RWPE1 (cell line): ENCODE results near the gene HOXB6.

Source experiments
- CTCF ChIA-PET: fragments of 350-600 bp; sonication (Branson Sonifier 250); formaldehyde crosslinking; extraction: SDS; loops from one replicate; lab custom pipeline; 2021; lab: Yijun Ruan, JAX
- POLR2A ChIA-PET: fragments of 400-600 bp; formaldehyde crosslinking; extraction: SDS; loops from one replicate; lab custom pipeline; 2020; ENCODE audit warnings: antibody characterized with exemption; ENCODE audit not compliant: low non-redundant PET; lab: Yijun Ruan, JAX
- DNase-seq: peaks from one replicate; pipeline ENCODE4 v3.0.0; 2012; ENCODE audit warnings: low spot score
- H3K27ac ChIP-seq: fragments of 450-650 bp; 2 replicates; pipeline ENCODE4 v1.5.1; 2017
- TF ChIP-seq, protein P1 (sequence below): fragments of 450-650 bp; conservative IDR thresholded peaks from 2 replicates; pipeline ENCODE4 v1.5.1; 2017; ENCODE audit warnings: low read depth, mild to moderate bottlenecking

HOXB6 gene

DNA sequence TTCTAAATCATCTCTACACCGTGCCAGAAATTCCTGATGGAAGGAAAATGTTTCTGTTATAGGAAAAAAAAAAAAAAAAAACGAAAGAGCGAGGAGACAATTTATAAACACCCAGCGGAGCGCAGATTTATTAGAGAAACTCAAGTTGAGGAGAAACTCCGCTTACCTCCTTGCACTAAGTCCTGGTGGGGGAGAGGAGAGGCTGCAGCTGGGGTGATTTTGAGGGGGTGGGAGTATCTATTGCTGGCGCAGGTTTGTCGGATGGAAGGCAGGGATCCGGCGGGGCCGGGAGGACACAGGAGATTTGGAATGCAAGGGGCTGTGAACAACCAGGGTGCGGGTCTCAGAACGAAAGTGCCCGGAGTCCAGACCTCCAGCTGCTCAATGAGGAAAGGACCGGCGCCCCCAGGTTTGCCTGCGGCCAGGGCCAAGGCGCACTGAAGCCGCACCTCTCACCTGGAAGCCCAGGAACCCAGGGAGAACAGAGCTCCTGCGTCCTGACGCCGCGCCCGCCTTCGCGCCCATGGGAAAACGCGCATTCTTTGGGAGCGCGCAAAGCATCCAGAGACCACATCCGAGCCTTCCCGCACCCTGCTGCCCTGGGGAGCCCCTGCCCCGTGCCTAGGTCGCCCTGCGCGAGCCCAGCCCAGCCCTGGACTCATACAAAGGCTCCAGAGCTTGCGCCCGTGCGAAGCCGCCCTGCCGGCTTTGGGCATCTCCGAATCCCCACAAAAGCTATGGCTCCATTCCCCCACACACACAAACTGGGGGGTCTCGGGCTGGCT lies 12.9 kb upstream of the HOXB6 start:
- H3K27ac ChIP-seq = no peak overlapping the region
- CTCF ChIA-PET = interaction anchor here (0.5 to 1.8 kb wide), 23 partner anchors 8 to 592 kb away, joined by 3 to 15 read pairs (median 3); no protein-coding TSS in a partner anchor
- TF ChIP-seq, protein P1, sequence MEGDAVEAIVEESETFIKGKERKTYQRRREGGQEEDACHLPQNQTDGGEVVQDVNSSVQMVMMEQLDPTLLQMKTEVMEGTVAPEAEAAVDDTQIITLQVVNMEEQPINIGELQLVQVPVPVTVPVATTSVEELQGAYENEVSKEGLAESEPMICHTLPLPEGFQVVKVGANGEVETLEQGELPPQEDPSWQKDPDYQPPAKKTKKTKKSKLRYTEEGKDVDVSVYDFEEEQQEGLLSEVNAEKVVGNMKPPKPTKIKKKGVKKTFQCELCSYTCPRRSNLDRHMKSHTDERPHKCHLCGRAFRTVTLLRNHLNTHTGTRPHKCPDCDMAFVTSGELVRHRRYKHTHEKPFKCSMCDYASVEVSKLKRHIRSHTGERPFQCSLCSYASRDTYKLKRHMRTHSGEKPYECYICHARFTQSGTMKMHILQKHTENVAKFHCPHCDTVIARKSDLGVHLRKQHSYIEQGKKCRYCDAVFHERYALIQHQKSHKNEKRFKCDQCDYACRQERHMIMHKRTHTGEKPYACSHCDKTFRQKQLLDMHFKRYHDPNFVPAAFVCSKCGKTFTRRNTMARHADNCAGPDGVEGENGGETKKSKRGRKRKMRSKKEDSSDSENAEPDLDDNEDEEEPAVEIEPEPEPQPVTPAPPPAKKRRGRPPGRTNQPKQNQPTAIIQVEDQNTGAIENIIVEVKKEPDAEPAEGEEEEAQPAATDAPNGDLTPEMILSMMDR = no peak
- POLR2A ChIA-PET = no interaction called here
- DNase-seq = no peak

DNA sequence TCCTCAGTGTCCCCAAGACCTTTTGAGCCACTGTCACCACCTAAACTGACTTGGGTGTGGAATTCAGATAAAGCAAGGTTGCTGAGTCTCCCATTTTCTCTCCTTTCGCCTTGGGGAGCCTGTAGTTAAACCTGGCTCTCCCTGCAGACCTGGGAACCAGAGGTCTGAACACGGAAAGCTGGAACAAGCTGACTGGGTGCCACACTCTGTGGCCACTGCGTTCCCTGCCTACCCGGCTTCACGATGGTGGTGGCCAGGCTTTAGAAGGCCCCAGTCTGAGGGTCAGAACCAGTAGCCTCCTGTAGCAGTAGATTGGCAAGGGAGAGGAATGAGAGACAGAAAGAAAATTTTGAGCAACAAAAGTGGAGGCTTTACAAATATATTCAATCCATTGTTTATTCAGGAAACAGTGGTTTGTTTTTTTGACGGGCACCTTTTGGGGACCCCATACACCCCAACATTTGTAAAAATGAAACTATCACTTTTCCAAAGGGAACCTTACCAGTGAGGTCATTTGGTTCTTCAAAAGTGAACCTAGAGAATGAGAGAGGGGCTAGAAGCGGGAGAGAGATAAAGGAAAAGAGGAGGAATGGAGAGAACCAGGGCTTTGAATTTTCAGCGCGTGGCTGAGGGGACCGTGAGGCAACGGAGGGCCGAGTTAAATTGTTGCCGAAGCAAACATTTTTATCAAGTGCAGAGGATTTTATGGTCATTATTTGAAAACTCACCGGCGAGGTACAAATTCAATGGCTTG lies 12.1 kb upstream of the HOXB6 start:
- TF ChIP-seq, protein P1 = no peak
- H3K27ac ChIP-seq = no peak overlapping the region
- no peak for DNase-seq
- CTCF ChIA-PET = interaction anchor here (0.6 to 1.3 kb wide), 3 partner anchors 50 to 437 kb away, joined by 3 read pairs; no protein-coding TSS in a partner anchor
- POLR2A ChIA-PET = no interaction called here

GRCh38 chr17:48615963-48616716 lies 11.4 kb upstream of the HOXB6 start:
- ChIA-PET POLR2A (no interaction called here), CTCF (interaction anchor here (0.6 to 1.3 kb wide), 3 partner anchors 49 to 436 kb away, joined by 3 read pairs; no protein-coding TSS in a partner anchor)
- H3K27ac ChIP-seq = no peak overlapping the region
- DNase-seq = no peak
- TF ChIP-seq, protein P1 = no peak

- TF ChIP-seq, protein P1 = no peak
- H3K27ac ChIP-seq = no peak within 1 kb of the TSS
Observed at GRCh38 chr17:48615047-48615962, 10.5 kb upstream of the HOXB6 start, which contains the start of gene HOXB8. Gene HOXB8 (minus strand): TSS chr17:48615292. CDS start chr17:48614704, 588 bp downstream.

GRCh38 chr17:48613862-48614694 lies 9.3 kb upstream of the HOXB6 start:
- TF ChIP-seq, protein P1 = no peak
- ChIA-PET POLR2A (no interaction called here), CTCF (interaction anchor here (0.5 to 1.2 kb wide), 8 partner anchors 13 to 531 kb away, joined by 3 to 4 read pairs (median 3); no protein-coding TSS in a partner anchor)
- no peak overlapping the region for H3K27ac ChIP-seq
- DNase-seq = no peak

More at GRCh38 chr17:48615047-48615962, 10.5 kb upstream of the HOXB6 start, which contains the start of gene HOXB8:
- ChIA-PET CTCF (interaction anchor here (0.6 to 1.3 kb wide), 6 partner anchors 89 to 532 kb away, joined by 3 to 4 read pairs (median 3); no protein-coding TSS in a partner anchor), POLR2A (no interaction called here)
- DNase-seq = no peak
